GM23248 (cell line): ENCODE data around the gene IRF3. TPM values are rescaled to one million over a fixed set of nuclear protein-coding genes. Genes with fewer than 3 reads are reported as not detected.

Experiments used
- DNase-seq: peaks from one replicate; pipeline ENCODE4 v3.0.0-alpha.2; 2015
- H2AFZ ChIP-seq: fragments of 200-600 bp; sonication (generic); 2 replicates; pipeline ENCODE4 v1.6.1; 2016; ENCODE audit warnings: antibody characterized with exemption
- H3F3A ChIP-seq: fragments of 200-600 bp; sonication (generic); 2 replicates; pipeline ENCODE4 v1.6.1; 2016; ENCODE audit warnings: mild to moderate bottlenecking, antibody characterized with exemption, mixed run types; ENCODE audit not compliant: insufficient read depth
- H3K27ac ChIP-seq: fragments of 200-600 bp; sonication (generic); 2 replicates; pipeline ENCODE4 v1.5.1; 2016; ENCODE audit warnings: mild to moderate bottlenecking
- H3K27me3 ChIP-seq: fragments of 200-600 bp; sonication (generic); replicated peaks from 2 replicates; pipeline ENCODE4 v1.6.1; 2016; ENCODE audit warnings: mild to moderate bottlenecking; ENCODE audit not compliant: insufficient read depth
- H3K36me3 ChIP-seq: fragments of 200-600 bp; sonication (generic); 2 replicates; pipeline ENCODE4 v1.6.1; 2016; ENCODE audit warnings: low read depth, mild to moderate bottlenecking
- H3K4me1 ChIP-seq: fragments of 200-600 bp; sonication (generic); 2 replicates; pipeline ENCODE4 v1.6.1; 2016; ENCODE audit warnings: mild to moderate bottlenecking; ENCODE audit not compliant: insufficient read depth
- H3K4me2 ChIP-seq: fragments of 200-600 bp; sonication (generic); one replicate; pipeline ENCODE4 v1.6.1; 2016; ENCODE audit warnings: mild to moderate bottlenecking; ENCODE audit not compliant: unreplicated experiment
- H3K4me3 ChIP-seq: fragments of 200-600 bp; sonication (generic); 2 replicates; pipeline ENCODE4 v1.5.1; 2016; ENCODE audit warnings: mild to moderate bottlenecking
- H3K79me2 ChIP-seq: fragments of 200-600 bp; sonication (generic); 2 replicates; pipeline ENCODE4 v1.6.1; 2016; ENCODE audit warnings: mild to moderate bottlenecking; ENCODE audit not compliant: insufficient read depth
- H3K9ac ChIP-seq: fragments of 200-600 bp; sonication (generic); 2 replicates; pipeline ENCODE4 v1.6.1; 2016; ENCODE audit warnings: mild to moderate bottlenecking
- H3K9me2 ChIP-seq: fragments of 200-600 bp; sonication (generic); 2 replicates; pipeline ENCODE4 v1.6.1; 2016; ENCODE audit warnings: mixed run types, mild to moderate bottlenecking, moderate library complexity; ENCODE audit not compliant: insufficient read depth
- H3K9me3 ChIP-seq: fragments of 200-600 bp; sonication (generic); one replicate; pipeline ENCODE4 v1.6.1; 2017; ENCODE audit warnings: low read depth
- H4K20me1 ChIP-seq: fragments of 200-600 bp; sonication (generic); 2 replicates; pipeline ENCODE4 v1.6.0; 2016; ENCODE audit not compliant: insufficient read depth
- EZH2 ChIP-seq: fragments of 200-600 bp; sonication (generic); IDR thresholded peaks from 2 replicates; pipeline ENCODE4 v1.6.1; 2018; ENCODE audit warnings: antibody characterized with exemption, mild to moderate bottlenecking; ENCODE audit not compliant: insufficient read depth, poor library complexity, severe bottlenecking
- EZH2phosphoT487 ChIP-seq: fragments of 200-600 bp; sonication (generic); IDR thresholded peaks from 2 replicates; pipeline ENCODE4 v1.6.1; 2018; ENCODE audit warnings: antibody characterized with exemption, moderate library complexity, mild to moderate bottlenecking, low read depth; ENCODE audit not compliant: insufficient read depth
- WGBS, 2 experiments: methylation state at CpG; one replicate each; pipeline ENCODE4 v1.1.6; 2015 to 2017; ENCODE audit warnings: low lambda C conversion rate in 2 of 2, low coverage in 1 of 2; ENCODE audit errors: missing lambda C conversion rate in 2 of 2; 5-methylcytosine and 5-hydroxymethylcytosine counted together
- in situ Hi-C: fragments of 300-500 bp; cut with MboI; formaldehyde crosslinking; loops from 2 replicates; pipeline ENCODE4 v1.15.0; 2020
- polyA plus RNA-seq: library from polyadenylated mRNA; unstranded; fragments of >200 nt; fragmentation: Nextera tagmentation; extraction: Ambion mirVana; gene quantifications from 2 replicates; pipeline ENCODE4 v1.2.1, GENCODE V29; 2016
- total RNA-seq: library from RNA; depleted of rRNA; stranded (reverse); fragments of >200 nt; shearing (Covaris generic); gene quantifications from 2 replicates; pipeline ENCODE4 v1.2.3, GENCODE V29; 2014

Gene IRF3
- total and polyA plus RNA-seq, 2 experiments from 2014 or later, result 28.6 to 50.0 TPM

DNA sequence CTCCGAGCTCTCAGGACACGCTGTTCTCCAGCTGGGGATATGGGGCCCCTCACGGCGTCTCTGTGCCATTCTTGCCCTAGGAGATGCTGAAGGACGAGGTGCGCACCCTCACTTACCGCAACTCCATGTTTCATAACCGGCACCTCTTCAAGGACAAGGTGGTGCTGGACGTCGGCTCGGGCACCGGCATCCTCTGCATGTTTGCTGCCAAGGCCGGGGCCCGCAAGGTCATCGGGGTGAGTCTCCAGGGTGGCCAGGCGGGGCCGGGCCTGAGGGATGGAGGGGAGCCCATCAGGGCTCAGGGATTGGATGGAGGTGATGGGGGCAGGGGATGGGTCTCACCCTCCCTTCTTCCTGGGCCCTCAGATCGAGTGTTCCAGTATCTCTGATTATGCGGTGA, 16.2 kb upstream of the IRF3 start:
- no peak overlapping the region for H3K4me2 ChIP-seq
- no peaks in the 10 kb centered on the region for H3K9me2 ChIP-seq
- no peaks in the 10 kb centered on the region for H3F3A ChIP-seq
- 0 out of 2 replicates have a peak, but pooled peaks cover 4% of the 10 kb centered on the region for H3K4me1 ChIP-seq
- no peaks in the 10 kb centered on the region for H3K9me3 ChIP-seq
- WGBS, 2 experiments, result 83 to 91% methylated on average over 17 to 19 of the region's 19 CpGs
- no peak for DNase-seq
- no peak overlapping the region for H3K4me3 ChIP-seq
- H4K20me1 ChIP-seq, result no peaks in the 10 kb centered on the region
- no peak overlapping the region for H3K27ac ChIP-seq
- in situ Hi-C loops, result no loop called here
- TF ChIP-seq EZH2phosphoT487 (no peak), EZH2 (no peak)
- peaks cover 67% of the 10 kb centered on the region for H3K79me2 ChIP-seq
- H2AFZ ChIP-seq, result no peak overlapping the region
- H3K27me3 ChIP-seq, result no peaks in the 10 kb centered on the region
- H3K9ac ChIP-seq, result no peak overlapping the region
- H3K36me3 ChIP-seq, result peaks cover 11% of the 10 kb centered on the region; the same call in 1 of the 2 replicates

DNA sequence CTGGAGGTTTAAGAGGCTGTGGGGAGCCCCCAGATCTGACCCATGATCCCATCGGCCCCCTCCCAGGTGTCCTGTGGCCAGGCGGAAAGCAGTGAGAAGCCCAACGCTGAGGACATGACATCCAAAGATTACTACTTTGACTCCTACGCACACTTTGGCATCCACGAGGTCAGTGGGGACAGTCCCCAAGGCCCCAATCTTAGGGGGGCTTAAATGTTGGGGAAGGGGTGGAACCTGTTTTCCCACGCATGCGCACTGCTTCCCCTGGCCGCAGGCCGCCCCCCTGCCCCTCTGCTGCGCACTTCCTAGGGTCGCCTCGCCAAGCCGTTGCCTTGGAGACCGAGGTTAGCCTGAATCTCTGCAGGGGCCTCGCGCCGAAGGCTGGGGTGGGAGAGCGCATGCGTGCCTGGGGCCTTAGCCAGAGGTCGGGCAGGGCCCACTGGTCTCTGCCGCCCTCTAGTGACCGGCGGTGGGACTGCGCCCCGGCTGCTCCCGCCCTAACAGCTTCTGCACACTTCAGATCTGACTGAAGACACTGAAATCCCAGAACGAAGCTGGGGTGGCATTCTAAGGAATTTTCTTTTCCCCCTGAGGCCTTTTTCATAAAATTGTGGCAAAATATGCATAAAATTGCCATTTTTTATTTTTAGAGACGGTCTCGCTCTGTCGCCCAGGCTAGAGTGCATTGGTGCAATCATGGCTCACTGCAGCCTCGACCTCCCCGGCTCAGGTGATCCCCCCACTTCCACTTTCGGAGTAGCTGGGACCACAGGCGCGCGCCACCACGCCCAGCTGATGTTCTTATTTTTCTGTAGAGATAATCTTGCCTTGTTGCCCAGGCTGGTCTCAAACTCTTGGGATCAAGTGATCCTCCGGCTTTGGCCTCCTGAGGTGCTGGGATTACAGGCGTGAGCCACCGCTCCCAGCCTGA, 15.0 kb upstream of the IRF3 start:
- Histone ChIP-seq H3F3A (peaks cover 5% of the 10 kb centered on the region), H3K27me3 (no peaks in the 10 kb centered on the region), H3K9ac (peak overlapping the region; percentile 33), H3K36me3 (peaks cover 11% of the 10 kb centered on the region; the same call in 1 of the 2 replicates), H3K4me2 (peak overlapping the region; percentile 60), H2AFZ (0 out of 2 replicates have a peak overlapping the region, but pooled peaks have one; percentile 44), H3K4me1 (peaks cover 8% of the 10 kb centered on the region; the same call in 1 of the 2 replicates), H3K27ac (no peak overlapping the region), H4K20me1 (no peaks in the 10 kb centered on the region), H3K4me3 (peak overlapping the region; percentile 40; the same call in 1 of the 2 replicates), H3K9me3 (no peaks in the 10 kb centered on the region), H3K79me2 (peaks cover 67% of the 10 kb centered on the region), H3K9me2 (no peaks in the 10 kb centered on the region)
- DNase-seq, result peak; percentile 83
- in situ Hi-C loops, result no loop called here
- 20 to 24% methylated on average over 40 of the region's 40 CpGs for WGBS, 2 experiments
- TF ChIP-seq EZH2phosphoT487 (no peak), EZH2 (no peak)

DNA sequence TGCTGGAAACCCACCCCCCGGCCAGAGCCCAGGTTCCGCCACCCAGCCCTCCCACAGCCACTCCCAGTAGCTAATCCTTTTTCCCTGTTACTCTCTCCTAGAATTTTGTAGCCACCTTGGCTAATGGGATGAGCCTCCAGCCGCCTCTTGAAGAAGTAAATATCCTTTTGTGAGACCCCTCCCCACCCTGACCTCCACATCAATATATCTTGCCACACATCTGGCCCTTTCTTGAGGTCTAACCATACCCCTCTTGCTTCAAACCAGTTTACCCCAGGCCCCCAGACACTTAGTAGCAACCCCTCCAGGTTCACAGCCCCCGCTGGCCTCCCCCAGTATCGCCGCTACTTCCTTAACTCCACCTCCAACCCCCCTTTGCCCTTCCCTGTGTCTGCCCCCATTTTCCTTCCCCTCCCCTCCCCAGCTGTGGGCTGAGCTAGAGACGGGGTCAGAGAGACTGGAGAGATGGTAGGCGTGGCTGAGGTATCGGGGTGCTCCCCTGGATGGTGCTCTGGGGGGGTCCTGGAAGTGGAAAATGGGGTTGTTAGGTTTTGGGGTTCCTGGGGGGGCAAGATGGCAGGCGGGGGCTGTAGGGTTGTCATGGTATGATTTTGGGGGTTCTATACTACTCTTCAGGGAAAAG, 14.2 kb upstream of the IRF3 start:
- H3K79me2 ChIP-seq, result peaks cover 67% of the 10 kb centered on the region
- no peak for TF ChIP-seq EZH2
- no peak for TF ChIP-seq EZH2phosphoT487
- peak overlapping the region; percentile 33 for H3K9ac ChIP-seq
- no peaks in the 10 kb centered on the region for H3K9me3 ChIP-seq
- H3K36me3 ChIP-seq, result peaks cover 11% of the 10 kb centered on the region; the same call in 1 of the 2 replicates
- in situ Hi-C loops, result no loop called here
- H3K9me2 ChIP-seq, result no peaks in the 10 kb centered on the region
- peak overlapping the region; percentile 40; the same call in 1 of the 2 replicates for H3K4me3 ChIP-seq
- no peak for DNase-seq
- H3K27ac ChIP-seq, result no peak overlapping the region
- peaks cover 8% of the 10 kb centered on the region for H3F3A ChIP-seq
- peak overlapping the region; percentile 60 for H3K4me2 ChIP-seq
- H3K4me1 ChIP-seq, result peaks cover 8% of the 10 kb centered on the region; the same call in 1 of the 2 replicates
- 25 to 49% methylated on average over 4 to 10 of the region's 10 CpGs for WGBS, 2 experiments
- no peaks in the 10 kb centered on the region for H3K27me3 ChIP-seq
- no peaks in the 10 kb centered on the region for H4K20me1 ChIP-seq
- no peak overlapping the region for H2AFZ ChIP-seq

DNA sequence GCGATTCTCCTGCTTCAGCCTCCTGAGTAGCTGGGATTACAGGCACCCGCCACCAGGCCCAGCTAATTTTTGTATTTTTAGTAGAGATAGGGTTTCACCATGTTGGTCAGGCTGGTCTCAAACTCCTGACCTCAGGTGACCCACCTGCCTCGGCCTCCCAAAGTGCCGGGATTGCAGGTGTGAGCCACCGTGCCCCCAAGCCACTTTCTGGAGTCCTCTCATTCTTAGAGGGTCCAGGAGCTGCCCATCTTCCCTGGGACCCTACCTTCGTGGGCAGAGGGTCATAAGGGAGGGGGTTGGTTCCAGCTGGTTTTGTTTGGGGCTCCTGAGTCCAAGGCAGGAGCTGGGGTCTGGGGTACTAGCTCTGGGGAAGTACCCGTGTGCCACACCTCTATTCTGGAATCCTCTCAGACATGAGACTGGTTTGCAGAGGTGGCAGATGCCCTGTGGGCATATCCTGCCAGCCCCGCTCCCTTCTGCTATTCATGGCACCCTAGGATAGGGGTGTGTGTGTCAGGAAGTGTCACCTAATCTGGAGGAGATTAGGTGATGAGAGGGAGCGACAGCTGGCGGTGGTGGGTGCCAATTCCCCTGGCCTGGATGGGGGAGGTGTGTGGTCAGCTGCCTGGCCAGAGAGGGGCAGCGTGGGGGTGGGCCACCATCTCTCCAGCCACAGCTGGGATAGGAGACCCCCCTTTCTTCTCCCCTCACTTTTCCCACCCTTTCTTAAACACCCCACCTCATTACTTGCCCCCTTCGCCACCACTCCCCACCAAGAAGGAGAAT, 13.5 kb upstream of the IRF3 start:
- DNase-seq, result peak; percentile 24
- Histone ChIP-seq H4K20me1 (no peaks in the 10 kb centered on the region), H3K4me3 (0 out of 2 replicates have a peak overlapping the region, but pooled peaks have one; percentile 86), H3K79me2 (peaks cover 66% of the 10 kb centered on the region), H3K27ac (no peak overlapping the region), H3K4me2 (peak overlapping the region; percentile 38), H3K27me3 (no peaks in the 10 kb centered on the region), H3K36me3 (peaks cover 11% of the 10 kb centered on the region; the same call in 1 of the 2 replicates), H3F3A (peaks cover 11% of the 10 kb centered on the region), H2AFZ (no peak overlapping the region), H3K9me2 (no peaks in the 10 kb centered on the region), H3K9me3 (no peaks in the 10 kb centered on the region), H3K9ac (no peak overlapping the region), H3K4me1 (peaks cover 8% of the 10 kb centered on the region; the same call in 1 of the 2 replicates)
- TF ChIP-seq EZH2 (no peak), EZH2phosphoT487 (no peak)
- in situ Hi-C loops, result no loop called here
- 71 to 73% methylated on average over 11 to 12 of the region's 12 CpGs for WGBS, 2 experiments
